SU-DHL-6 (cell line): ENCODE data around the gene MYO15A.

Source experiments
- H2AFZ ChIP-seq: fragments of 200-600 bp; sonication (generic); 2 replicates; pipeline ENCODE4 v1.6.1; 2014; ENCODE audit warnings: low read depth, mild to moderate bottlenecking, moderate library complexity, mixed read lengths, antibody characterized with exemption, low read length; ENCODE audit not compliant: severe bottlenecking
- H3F3A ChIP-seq: fragments of 200-600 bp; shearing (Covaris generic); 2 replicates; pipeline ENCODE4 v1.6.0; 2016; ENCODE audit warnings: antibody characterized with exemption, mild to moderate bottlenecking; ENCODE audit not compliant: insufficient read depth
- H3K27ac ChIP-seq: fragments of 200-600 bp; sonication (generic); 2 replicates; pipeline ENCODE4 v1.5.1; 2016; ENCODE audit warnings: low read depth, mild to moderate bottlenecking, low read length, moderate library complexity, mixed read lengths
- H3K27me3 ChIP-seq: fragments of 200-600 bp; sonication (generic), shearing (Covaris generic); 2 replicates; pipeline ENCODE4 v1.6.0; 2014; ENCODE audit warnings: mild to moderate bottlenecking, low read length
- H3K36me3 ChIP-seq: fragments of 200-600 bp; sonication (generic); 2 replicates; pipeline ENCODE4 v1.6.1; 2014; ENCODE audit warnings: mild to moderate bottlenecking, low read length, mixed read lengths
- H3K4me2 ChIP-seq: fragments of 300-600, 200-600 bp; shearing (Covaris generic), sonication (generic); 2 replicates; pipeline ENCODE4 v1.6.0; 2014; ENCODE audit warnings: low read length, low read depth, mild to moderate bottlenecking; ENCODE audit not compliant: poor library complexity, severe bottlenecking
- H3K4me3 ChIP-seq: fragments of 200-600 bp; sonication (generic); 2 replicates; pipeline ENCODE4 v1.5.1; 2014; ENCODE audit warnings: antibody characterized with exemption, low read length, mild to moderate bottlenecking, mixed read lengths; ENCODE audit not compliant: insufficient read depth, poor library complexity, severe bottlenecking
- H3K79me2 ChIP-seq: fragments of 200-600 bp; sonication (generic); 2 replicates; pipeline ENCODE4 v1.6.1; 2014; ENCODE audit warnings: mild to moderate bottlenecking, low read length, moderate library complexity; ENCODE audit not compliant: insufficient read depth
- H3K9ac ChIP-seq: fragments of 200-600 bp; sonication (generic); 2 replicates; pipeline ENCODE4 v1.7.0; 2014; ENCODE audit warnings: mild to moderate bottlenecking, low read length
- H3K9me2 ChIP-seq: fragments of 200-600 bp; sonication (generic); replicated peaks from 2 replicates; pipeline ENCODE4 v1.6.1; 2014; ENCODE audit warnings: low read length; ENCODE audit not compliant: insufficient read depth
- H3K9me3 ChIP-seq: fragments of 200-600 bp; sonication (generic); 2 replicates; pipeline ENCODE4 v1.6.1; 2014; ENCODE audit warnings: low read length, mixed read lengths; ENCODE audit not compliant: insufficient read depth
- H4K20me1 ChIP-seq: fragments of 200-600 bp; sonication (generic); 2 replicates; pipeline ENCODE4 v1.6.1; 2014; ENCODE audit warnings: low read depth, mild to moderate bottlenecking, antibody characterized with exemption, low read length, moderate library complexity, mixed read lengths
- CTCF ChIP-seq: fragments of 200-600 bp; sonication (generic); IDR thresholded peaks from one replicate; pipeline ENCODE4 v1.5.1; 2017; ENCODE audit warnings: antibody characterized with exemption, mild to moderate bottlenecking, low read length, moderate library complexity; ENCODE audit not compliant: insufficient read depth, poor library complexity, severe bottlenecking
- EZH2phosphoT487 ChIP-seq: fragments of 200-600 bp; sonication (generic), shearing (Covaris generic); conservative IDR thresholded peaks from 2 replicates; pipeline ENCODE4 v1.6.1; 2018; ENCODE audit warnings: mild to moderate bottlenecking, antibody characterized with exemption, low read length, moderate library complexity, mixed read lengths

The MYO15A gene

GRCh38 chr17:18093616-18094408, 14.7 kb upstream of the MYO15A start:
- no peaks in the 10 kb centered on the region for H3K9me2 ChIP-seq
- no peaks in the 10 kb centered on the region for H4K20me1 ChIP-seq
- H3K79me2 ChIP-seq, result peaks cover 20% of the 10 kb centered on the region
- no peak overlapping the region for H3K4me2 ChIP-seq
- no peak for TF ChIP-seq EZH2phosphoT487
- TF ChIP-seq CTCF, result no peak
- no peaks in the 10 kb centered on the region for H3K27me3 ChIP-seq
- H3K4me3 ChIP-seq, result no peak overlapping the region
- H3K27ac ChIP-seq, result no peak overlapping the region
- H3K9me3 ChIP-seq, result no peaks in the 10 kb centered on the region
- H2AFZ ChIP-seq, result no peak overlapping the region
- H3K9ac ChIP-seq, result no peak overlapping the region
- 0 out of 2 replicates have a peak, but pooled peaks cover 3% of the 10 kb centered on the region for H3K36me3 ChIP-seq
- no peaks in the 10 kb centered on the region for H3F3A ChIP-seq

GRCh38 chr17:18094409-18094807, 14.1 kb upstream of the MYO15A start:
- H3K9ac ChIP-seq, result no peak overlapping the region
- H3K79me2 ChIP-seq, result peaks cover 14% of the 10 kb centered on the region
- no peak overlapping the region for H3K4me3 ChIP-seq
- H3K9me3 ChIP-seq, result no peaks in the 10 kb centered on the region
- no peak for TF ChIP-seq EZH2phosphoT487
- TF ChIP-seq CTCF, result no peak
- H3K36me3 ChIP-seq, result 0 out of 2 replicates have a peak, but pooled peaks cover 3% of the 10 kb centered on the region
- H3K9me2 ChIP-seq, result no peaks in the 10 kb centered on the region
- no peak overlapping the region for H3K27ac ChIP-seq
- no peaks in the 10 kb centered on the region for H4K20me1 ChIP-seq
- H2AFZ ChIP-seq, result no peak overlapping the region
- H3F3A ChIP-seq, result no peaks in the 10 kb centered on the region
- no peaks in the 10 kb centered on the region for H3K27me3 ChIP-seq
- H3K4me2 ChIP-seq, result no peak overlapping the region

GRCh38 chr17:18099516-18099915, 9.0 kb upstream of the MYO15A start:
- Histone ChIP-seq H3K27me3 (no peaks in the 10 kb centered on the region), H2AFZ (no peak overlapping the region), H3K4me3 (no peak overlapping the region), H3K79me2 (peaks cover 3% of the 10 kb centered on the region; the same call in 1 of the 2 replicates), H4K20me1 (no peaks in the 10 kb centered on the region), H3K36me3 (no peaks in the 10 kb centered on the region), H3K9ac (no peak overlapping the region), H3K9me3 (no peaks in the 10 kb centered on the region), H3K9me2 (no peaks in the 10 kb centered on the region), H3F3A (no peaks in the 10 kb centered on the region), H3K27ac (no peak overlapping the region), H3K4me2 (no peak overlapping the region)
- TF ChIP-seq CTCF (no peak), EZH2phosphoT487 (no peak)
